HCEC 1CT (cell line): ENCODE results near the gene SYNGAP1.
"Not testable (repeated sequence)": the region's sequence is repeated elsewhere in the genome, so short reads cannot be mapped to it uniquely, and the experiment has no call there.

Experiments
- DNase-seq: peaks from one replicate; pipeline ENCODE4 v3.0.0-alpha.2; 2017

The SYNGAP1 gene

GRCh38 chr6:33440649-33441309 lies 20.9 kb downstream of the SYNGAP1 start:
- DNase-seq: no peak

GRCh38 chr6:33441457-33441856 lies 21.6 kb downstream of the SYNGAP1 start:
- DNase-seq: no peak

GRCh38 chr6:33442283-33442682 lies 22.4 kb downstream of the SYNGAP1 start:
- DNase-seq: no peak

GRCh38 chr6:33443025-33443424 lies 23.2 kb downstream of the SYNGAP1 start:
- no peak for DNase-seq

- DNase-seq: no peak
These were observed 24.0 kb downstream of the SYNGAP1 start for GRCh38 chr6:33443619-33444504.

GRCh38 chr6:33445119-33445603 lies 25.3 kb downstream of the SYNGAP1 start:
- DNase-seq: no peak

GRCh38 chr6:33446356-33446755 lies 26.5 kb downstream of the SYNGAP1 start:
- no peak for DNase-seq

- no peak for DNase-seq
These were observed 30.6 kb downstream of the SYNGAP1 start for GRCh38 chr6:33450434-33450833.

GRCh38 chr6:33451606-33452005 lies 31.7 kb downstream of the SYNGAP1 start:
- DNase-seq: no peak

- no peak for DNase-seq
These were observed 32.6 kb downstream of the SYNGAP1 start for GRCh38 chr6:33452496-33452895.

GRCh38 chr6:33453393-33454008 lies 33.6 kb downstream of the SYNGAP1 start:
- no peak for DNase-seq

- peak; percentile 95 for DNase-seq
These were observed 34.4 kb downstream of the SYNGAP1 start, which contains the start of gene ZBTB9 for GRCh38 chr6:33454009-33454946. Gene ZBTB9, plus strand, starts transcription at chr6:33454576. Its CDS starts 525 bp downstream, at chr6:33455101.

GRCh38 chr6:33455051-33455450 lies 35.2 kb downstream of the SYNGAP1 start:
- no peak for DNase-seq

- DNase-seq: no peak
These were observed 36.3 kb downstream of the SYNGAP1 start for GRCh38 chr6:33456156-33456555.

- DNase-seq: no peak
These were observed 38.8 kb downstream of the SYNGAP1 start for GRCh38 chr6:33458676-33459075.

GRCh38 chr6:33459226-33459625 lies 39.4 kb downstream of the SYNGAP1 start:
- DNase-seq: no peak

- no peak for DNase-seq
These were observed 46.3 kb downstream of the SYNGAP1 start for GRCh38 chr6:33466075-33466735.

- no peak for DNase-seq
These were observed 47.2 kb downstream of the SYNGAP1 start for GRCh38 chr6:33467091-33467490.

- no peak for DNase-seq
These were observed 49.8 kb downstream of the SYNGAP1 start for GRCh38 chr6:33469661-33470060.

- no peak for DNase-seq
These were observed 58.0 kb downstream of the SYNGAP1 start for GRCh38 chr6:33477864-33478263.

- no peak for DNase-seq
These were observed 61.3 kb downstream of the SYNGAP1 start for GRCh38 chr6:33481192-33481591.

- not testable (repeated sequence) for DNase-seq
These were observed 62.8 kb downstream of the SYNGAP1 start for GRCh38 chr6:33482620-33483019.
